ENCODE measurements around the gene SLC2A4RG.

The SLC2A4RG gene

GRCh38 chr20:63746751-63747315 lies 7.3 kb downstream of the SLC2A4RG start:
- Mint-ChIP-seq H3K27me3 (peaks cover under 1% of the 10 kb centered on the region), H3K4me1 (ENCODE audit: low read depth) (peaks cover 1% of the 10 kb centered on the region), H3K36me3 (ENCODE audit: low read depth) (peaks cover 98% of the 10 kb centered on the region), H3K4me3 (no peak overlapping the region), H3K27ac (no peak overlapping the region), H3K9me3 (no peaks in the 10 kb centered on the region)
- intact Hi-C loops (cut with micrococcal nuclease): no loop called here

GRCh38 chr20:63747622-63748069 lies 8.1 kb downstream of the SLC2A4RG start:
- no peak overlapping the region for H3K27ac Mint-ChIP-seq
- H3K4me1 Mint-ChIP-seq (ENCODE audit: low read depth): peaks cover 5% of the 10 kb centered on the region
- H3K27me3 Mint-ChIP-seq: peaks cover 3% of the 10 kb centered on the region
- no peak overlapping the region for H3K4me3 Mint-ChIP-seq
- peaks cover 98% of the 10 kb centered on the region for H3K36me3 Mint-ChIP-seq (ENCODE audit: low read depth)
- H3K9me3 Mint-ChIP-seq: no peaks in the 10 kb centered on the region
- intact Hi-C loops (cut with micrococcal nuclease): no loop called here

- Mint-ChIP-seq H3K36me3 (ENCODE audit: low read depth) (peaks cover 98% of the 10 kb centered on the region), H3K4me1 (ENCODE audit: low read depth) (peaks cover 5% of the 10 kb centered on the region), H3K9me3 (no peaks in the 10 kb centered on the region), H3K27me3 (peaks cover 3% of the 10 kb centered on the region), H3K4me3 (no peak overlapping the region), H3K27ac (peak overlapping the region; percentile 22)
- intact Hi-C loops (cut with micrococcal nuclease): no loop called here
These were observed 8.7 kb downstream of the SLC2A4RG start for GRCh38 chr20:63748070-63748933.

- peak overlapping the region; percentile 22 for H3K27ac Mint-ChIP-seq
- H3K27me3 Mint-ChIP-seq: peaks cover 3% of the 10 kb centered on the region
- no peak overlapping the region for H3K4me3 Mint-ChIP-seq
- peaks cover 98% of the 10 kb centered on the region for H3K36me3 Mint-ChIP-seq (ENCODE audit: low read depth)
- peaks cover 5% of the 10 kb centered on the region for H3K4me1 Mint-ChIP-seq (ENCODE audit: low read depth)
- intact Hi-C loops (cut with micrococcal nuclease): no loop called here
- no peaks in the 10 kb centered on the region for H3K9me3 Mint-ChIP-seq
These were observed 9.3 kb downstream of the SLC2A4RG start for GRCh38 chr20:63748934-63749270.

- Mint-ChIP-seq H3K9me3 (no peaks in the 10 kb centered on the region), H3K4me1 (ENCODE audit: low read depth) (peaks cover 5% of the 10 kb centered on the region), H3K27me3 (peaks cover 3% of the 10 kb centered on the region), H3K36me3 (ENCODE audit: low read depth) (peaks cover 95% of the 10 kb centered on the region), H3K27ac (no peak overlapping the region), H3K4me3 (no peak overlapping the region)
- intact Hi-C loops (cut with micrococcal nuclease): no loop called here
These were observed 10.3 kb downstream of the SLC2A4RG start for GRCh38 chr20:63749597-63750508.

GRCh38 chr20:63750807-63751470 lies 11.4 kb downstream of the SLC2A4RG start:
- peaks cover 5% of the 10 kb centered on the region for H3K4me1 Mint-ChIP-seq (ENCODE audit: low read depth)
- H3K27ac Mint-ChIP-seq: no peak overlapping the region
- no peaks in the 10 kb centered on the region for H3K9me3 Mint-ChIP-seq
- peaks cover 95% of the 10 kb centered on the region for H3K36me3 Mint-ChIP-seq (ENCODE audit: low read depth)
- H3K4me3 Mint-ChIP-seq: no peak overlapping the region
- peaks cover 3% of the 10 kb centered on the region for H3K27me3 Mint-ChIP-seq
- intact Hi-C loops (cut with micrococcal nuclease): no loop called here

- intact Hi-C loops (cut with micrococcal nuclease): no loop called here
- Mint-ChIP-seq H3K9me3 (no peaks in the 10 kb centered on the region), H3K27me3 (peaks cover 3% of the 10 kb centered on the region), H3K4me3 (no peak overlapping the region), H3K4me1 (ENCODE audit: low read depth) (peaks cover 5% of the 10 kb centered on the region), H3K27ac (no peak overlapping the region), H3K36me3 (ENCODE audit: low read depth) (peaks cover 95% of the 10 kb centered on the region)
These were observed 12.1 kb downstream of the SLC2A4RG start for GRCh38 chr20:63751471-63752271.

GRCh38 chr20:63752411-63753101 lies 13.0 kb downstream of the SLC2A4RG start:
- peaks cover 97% of the 10 kb centered on the region for H3K36me3 Mint-ChIP-seq (ENCODE audit: low read depth)
- peaks cover 5% of the 10 kb centered on the region for H3K4me1 Mint-ChIP-seq (ENCODE audit: low read depth)
- H3K4me3 Mint-ChIP-seq: no peak overlapping the region
- H3K9me3 Mint-ChIP-seq: no peaks in the 10 kb centered on the region
- intact Hi-C loops (cut with micrococcal nuclease): no loop called here
- H3K27me3 Mint-ChIP-seq: peaks cover 3% of the 10 kb centered on the region
- no peak overlapping the region for H3K27ac Mint-ChIP-seq

- H3K9me3 Mint-ChIP-seq: no peaks in the 10 kb centered on the region
- H3K4me1 Mint-ChIP-seq (ENCODE audit: low read depth): peaks cover 5% of the 10 kb centered on the region
- peaks cover 96% of the 10 kb centered on the region for H3K36me3 Mint-ChIP-seq (ENCODE audit: low read depth)
- H3K4me3 Mint-ChIP-seq: no peak overlapping the region
- peaks cover 3% of the 10 kb centered on the region for H3K27me3 Mint-ChIP-seq
- intact Hi-C loops (cut with micrococcal nuclease): no loop called here
- H3K27ac Mint-ChIP-seq: no peak overlapping the region
These were observed 13.8 kb downstream of the SLC2A4RG start for GRCh38 chr20:63753381-63753780.

GRCh38 chr20:63754008-63754407 lies 14.4 kb downstream of the SLC2A4RG start:
- H3K27me3 Mint-ChIP-seq: peaks cover 3% of the 10 kb centered on the region
- no peaks in the 10 kb centered on the region for H3K9me3 Mint-ChIP-seq
- H3K27ac Mint-ChIP-seq: no peak overlapping the region
- intact Hi-C loops (cut with micrococcal nuclease): no loop called here
- peaks cover 93% of the 10 kb centered on the region for H3K36me3 Mint-ChIP-seq (ENCODE audit: low read depth)
- peaks cover 5% of the 10 kb centered on the region for H3K4me1 Mint-ChIP-seq (ENCODE audit: low read depth)
- no peak overlapping the region for H3K4me3 Mint-ChIP-seq

GRCh38 chr20:63755933-63756647 lies 16.5 kb downstream of the SLC2A4RG start:
- H3K4me3 Mint-ChIP-seq: no peak overlapping the region
- no peak overlapping the region for H3K27ac Mint-ChIP-seq
- peaks cover 5% of the 10 kb centered on the region for H3K27me3 Mint-ChIP-seq
- H3K4me1 Mint-ChIP-seq (ENCODE audit: low read depth): peaks cover 5% of the 10 kb centered on the region
- peaks cover 87% of the 10 kb centered on the region for H3K36me3 Mint-ChIP-seq (ENCODE audit: low read depth)
- no peaks in the 10 kb centered on the region for H3K9me3 Mint-ChIP-seq
- intact Hi-C loops (cut with micrococcal nuclease): no loop called here

- H3K9me3 Mint-ChIP-seq: no peaks in the 10 kb centered on the region
- H3K36me3 Mint-ChIP-seq (ENCODE audit: low read depth): peaks cover 87% of the 10 kb centered on the region
- H3K4me3 Mint-ChIP-seq: no peak overlapping the region
- peaks cover 5% of the 10 kb centered on the region for H3K4me1 Mint-ChIP-seq (ENCODE audit: low read depth)
- H3K27ac Mint-ChIP-seq: no peak overlapping the region
- peaks cover 5% of the 10 kb centered on the region for H3K27me3 Mint-ChIP-seq
- intact Hi-C loops (cut with micrococcal nuclease): no loop called here
These were observed 17.0 kb downstream of the SLC2A4RG start for GRCh38 chr20:63756648-63756991.
